ENCODE measurements around the gene AKAP13.

AKAP13 gene

GRCh38 chr15:85773249-85773648 is 392.8 kb downstream of the AKAP13 start:
- no peak for TF ChIP-seq CTCF (IDR thresholded peaks at IDR 0.05; ENCODE audit: low read depth, low read length, missing control alignments)
- in situ Hi-C loops (cut with HindIII; ENCODE audit: low sequenced_read_pairs), result no loop called here
- no peak for DNase-seq (ENCODE audit: low read depth)
- H3K4me3 ChIP-seq (ENCODE audit: low read depth, low read length), result no peak overlapping the region

- in situ Hi-C loops (cut with HindIII; ENCODE audit: low sequenced_read_pairs), result no loop called here
- TF ChIP-seq CTCF (IDR thresholded peaks at IDR 0.05; ENCODE audit: low read depth, low read length, missing control alignments), result no peak
- no peak overlapping the region for H3K4me3 ChIP-seq (ENCODE audit: low read depth, low read length)
- DNase-seq (ENCODE audit: low read depth), result no peak
Measured at GRCh38 chr15:85773970-85774369, 393.6 kb downstream of the AKAP13 start.

- no peak for DNase-seq (ENCODE audit: low read depth)
- no peak overlapping the region for H3K4me3 ChIP-seq (ENCODE audit: low read depth, low read length)
- in situ Hi-C loops (cut with HindIII; ENCODE audit: low sequenced_read_pairs), result no loop called here
- no peak for TF ChIP-seq CTCF (IDR thresholded peaks at IDR 0.05; ENCODE audit: low read depth, low read length, missing control alignments)
Measured at GRCh38 chr15:85777250-85778106, 397.1 kb downstream of the AKAP13 start.

GRCh38 chr15:85778107-85778776 is 397.8 kb downstream of the AKAP13 start:
- no peak for DNase-seq (ENCODE audit: low read depth)
- TF ChIP-seq CTCF (IDR thresholded peaks at IDR 0.05; ENCODE audit: low read depth, low read length, missing control alignments), result no peak
- in situ Hi-C loops (cut with HindIII; ENCODE audit: low sequenced_read_pairs), result no loop called here
- no peak overlapping the region for H3K4me3 ChIP-seq (ENCODE audit: low read depth, low read length)

GRCh38 chr15:85779249-85779648 is 398.8 kb downstream of the AKAP13 start:
- H3K4me3 ChIP-seq (ENCODE audit: low read depth, low read length), result no peak overlapping the region
- in situ Hi-C loops (cut with HindIII; ENCODE audit: low sequenced_read_pairs), result no loop called here
- no peak for TF ChIP-seq CTCF (IDR thresholded peaks at IDR 0.05; ENCODE audit: low read depth, low read length, missing control alignments)
- no peak for DNase-seq (ENCODE audit: low read depth)

- in situ Hi-C loops (cut with HindIII; ENCODE audit: low sequenced_read_pairs), result no loop called here
- no peak overlapping the region for H3K4me3 ChIP-seq (ENCODE audit: low read depth, low read length)
- no peak for DNase-seq (ENCODE audit: low read depth)
- TF ChIP-seq CTCF (IDR thresholded peaks at IDR 0.05; ENCODE audit: low read depth, low read length, missing control alignments), result no peak
Measured at GRCh38 chr15:85780225-85780985, 400.0 kb downstream of the AKAP13 start.
